Tibial artery (tissue), 4 donors: Measurements from ENCODE around the gene SSH3.
A peak's percentile ranks its signal among the peaks of the same experiment; 100 is the strongest.

Experiments used
- DNase-seq, 2 donors: peaks; one replicate each; pipeline ENCODE4 v3.0.0-alpha.2; 2019
- H3K27ac ChIP-seq, 2 donors: fragments of 200-600 bp; sonication (generic) in 1 of 2; 1 replicate in 1 of 2; 2 replicates in 1 of 2; pipeline ENCODE4 v1.5.1; 2018 to 2019; ENCODE audit warnings: mild to moderate bottlenecking in 1 of 2
- H3K27me3 ChIP-seq, 2 donors: fragments of 200-600 bp; sonication (generic) in 1 of 2; one replicate each; pipeline versions ENCODE4 v1.5.1 to v1.6.0; 2016 to 2019
- H3K36me3 ChIP-seq, 3 donors: fragments of 200-600 bp; sonication (generic) in 2 of 3; one replicate each; pipeline ENCODE4 v1.5.1; 2016 to 2019; ENCODE audit warnings: mild to moderate bottlenecking in 2 of 3
- H3K4me1 ChIP-seq, 4 donors: fragments of 200-600 bp; sonication (generic) in 2 of 4; 1 replicate in 3 of 4; 2 replicates in 1 of 4; pipeline ENCODE4 v1.5.1; 2016 to 2019
- H3K4me3 ChIP-seq, 2 donors: fragments of 200-600 bp; sonication (generic) in 1 of 2; 1 replicate in 1 of 2; 2 replicates in 1 of 2; pipeline ENCODE4 v1.5.1; 2018 to 2019; ENCODE audit warnings: mild to moderate bottlenecking in 2 of 2
- H3K9me3 ChIP-seq, 3 donors: fragments of 200-600 bp; sonication (generic) in 1 of 3; one replicate each; pipeline ENCODE4 v1.5.1; 2016 to 2019
- intact Hi-C: fragments of 100-400 bp; cut with DNase I; formaldehyde crosslinking; loops from one replicate; pipeline ENCODE4 v1.15.0; 2023; ENCODE audit warnings: low total_unique reads
- TF ChIP-seq, protein P1 (sequence below), 2 experiments: fragments of 200-600 bp in 1 of 2; fragments of 450-650 bp in 1 of 2; IDR thresholded peaks; one replicate each; pipeline ENCODE4 v1.5.1; 2017 to 2019; ENCODE audit warnings: antibody characterized with exemption in 2 of 2, mild to moderate bottlenecking in 1 of 2, moderate library complexity in 1 of 2

Gene SSH3

GRCh38 chr11:67349036-67349435 is 45.7 kb downstream of the SSH3 start:
- TF ChIP-seq, protein P1, sequence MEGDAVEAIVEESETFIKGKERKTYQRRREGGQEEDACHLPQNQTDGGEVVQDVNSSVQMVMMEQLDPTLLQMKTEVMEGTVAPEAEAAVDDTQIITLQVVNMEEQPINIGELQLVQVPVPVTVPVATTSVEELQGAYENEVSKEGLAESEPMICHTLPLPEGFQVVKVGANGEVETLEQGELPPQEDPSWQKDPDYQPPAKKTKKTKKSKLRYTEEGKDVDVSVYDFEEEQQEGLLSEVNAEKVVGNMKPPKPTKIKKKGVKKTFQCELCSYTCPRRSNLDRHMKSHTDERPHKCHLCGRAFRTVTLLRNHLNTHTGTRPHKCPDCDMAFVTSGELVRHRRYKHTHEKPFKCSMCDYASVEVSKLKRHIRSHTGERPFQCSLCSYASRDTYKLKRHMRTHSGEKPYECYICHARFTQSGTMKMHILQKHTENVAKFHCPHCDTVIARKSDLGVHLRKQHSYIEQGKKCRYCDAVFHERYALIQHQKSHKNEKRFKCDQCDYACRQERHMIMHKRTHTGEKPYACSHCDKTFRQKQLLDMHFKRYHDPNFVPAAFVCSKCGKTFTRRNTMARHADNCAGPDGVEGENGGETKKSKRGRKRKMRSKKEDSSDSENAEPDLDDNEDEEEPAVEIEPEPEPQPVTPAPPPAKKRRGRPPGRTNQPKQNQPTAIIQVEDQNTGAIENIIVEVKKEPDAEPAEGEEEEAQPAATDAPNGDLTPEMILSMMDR (IDR thresholded peaks at IDR 0.05), result no peak
- H3K36me3 ChIP-seq, result no peaks in the 10 kb centered on the region
- H3K27ac ChIP-seq, result peak overlapping the region in 1 of 2 donors; percentile 22
- no peak overlapping the region for H3K4me3 ChIP-seq
- intact Hi-C loops, result loop anchor here (2.0 kb wide), 1 partner anchor 34 kb away; no protein-coding TSS in a partner anchor
- DNase-seq, result no peak
- H3K27me3 ChIP-seq, result no peaks in the 10 kb centered on the region
- H3K4me1 ChIP-seq, result peaks cover 0 to 43% (median 25%) of the 10 kb centered on the region in 4 donors
- no peaks in the 10 kb centered on the region for H3K9me3 ChIP-seq

DNA sequence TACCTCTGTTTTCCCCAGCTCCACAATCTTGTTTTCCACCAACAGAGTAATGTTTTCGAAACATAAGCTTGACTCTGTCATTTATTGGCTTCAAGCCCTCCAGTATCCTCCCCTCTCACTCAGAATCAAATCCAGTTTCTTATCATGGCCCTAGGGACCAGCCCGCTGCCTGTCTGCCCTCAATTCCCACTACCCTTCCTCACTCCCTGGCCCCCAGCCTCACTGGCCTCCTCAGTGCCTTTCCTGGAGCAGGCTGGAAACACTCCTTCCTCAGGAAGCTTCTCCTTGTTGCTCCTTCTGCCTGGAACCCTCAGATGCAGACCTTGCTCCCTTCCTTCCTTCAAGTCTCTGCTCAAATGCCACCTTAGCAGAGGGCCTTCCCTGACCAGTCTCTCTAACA is 46.1 kb downstream of the SSH3 start:
- H3K4me1 ChIP-seq, result peaks cover 0 to 47% (median 30%) of the 10 kb centered on the region in 4 donors

GRCh38 chr11:67349928-67350465 is 46.7 kb downstream of the SSH3 start:
- intact Hi-C loops, result loop anchor here (2.0 to 5.0 kb wide), 2 partner anchors 33 to 157 kb away; partner anchors contain the start of genes CDK2AP2 and PITPNM1
- H3K27me3 ChIP-seq, result no peaks in the 10 kb centered on the region
- no peak overlapping the region for H3K4me3 ChIP-seq
- H3K9me3 ChIP-seq, result no peaks in the 10 kb centered on the region
- TF ChIP-seq, protein P1 (IDR thresholded peaks at IDR 0.05), result no peak
- peaks cover 2 to 53% (median 34%) of the 10 kb centered on the region in 4 donors for H3K4me1 ChIP-seq
- H3K36me3 ChIP-seq, result no peaks in the 10 kb centered on the region
- H3K27ac ChIP-seq, result peak overlapping the region in 1 of 2 donors; percentile 22
- peak in 1 of 2 donors; percentile 56 for DNase-seq

More for the DNA sequence above, 46.1 kb downstream of the SSH3 start:
- Histone ChIP-seq H3K27me3 (no peaks in the 10 kb centered on the region), H3K9me3 (no peaks in the 10 kb centered on the region), H3K36me3 (no peaks in the 10 kb centered on the region), H3K27ac (peak overlapping the region in 1 of 2 donors; percentile 22), H3K4me3 (no peak overlapping the region)
- TF ChIP-seq, protein P1 (IDR thresholded peaks at IDR 0.05), result no peak
- DNase-seq, result peak in 1 of 2 donors; percentile 53
- intact Hi-C loops, result loop anchor here (2.0 kb wide), 1 partner anchor 33 kb away; no protein-coding TSS in a partner anchor

DNA sequence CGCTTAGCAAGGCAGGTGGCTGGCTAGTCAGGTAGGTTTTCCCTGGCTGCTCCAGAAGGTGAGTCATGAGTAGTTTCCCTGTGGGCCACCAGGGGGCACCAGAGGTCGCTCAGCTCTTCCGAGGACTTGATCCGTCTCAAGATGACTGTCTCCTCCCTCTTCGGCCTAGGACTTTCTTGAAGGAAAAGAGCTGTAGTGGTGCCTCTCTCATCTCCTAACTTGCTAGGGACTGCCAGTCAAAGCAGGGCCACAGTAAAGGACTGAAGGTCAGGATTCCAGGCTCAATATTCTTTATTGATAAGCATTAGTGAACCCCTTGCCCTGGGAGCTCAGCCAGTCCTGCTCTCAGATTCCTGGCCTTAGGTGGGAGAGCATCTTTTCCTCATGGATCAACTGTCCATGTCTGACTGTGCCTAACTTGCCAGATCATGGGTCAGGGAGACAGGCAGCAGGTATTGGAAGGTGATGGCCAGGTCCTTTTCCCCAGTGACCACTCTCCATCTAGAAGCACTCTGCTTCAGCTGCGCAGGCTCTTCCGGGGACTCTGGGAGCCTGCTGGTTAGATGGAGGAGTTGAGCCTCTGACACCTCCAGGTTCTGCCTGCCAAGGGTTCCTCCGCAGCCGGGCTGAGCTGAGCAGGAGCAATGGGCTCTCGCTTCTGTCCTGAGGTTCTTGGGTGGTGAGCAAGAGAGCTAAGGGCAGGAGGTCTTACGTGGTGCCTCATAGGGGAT is 48.1 kb downstream of the SSH3 start:
- Histone ChIP-seq H3K9me3 (no peaks in the 10 kb centered on the region), H3K36me3 (no peaks in the 10 kb centered on the region), H3K27me3 (no peaks in the 10 kb centered on the region), H3K4me3 (peak overlapping the region; percentile 65 to 85), H3K27ac (peak overlapping the region; percentile 96 to 97), H3K4me1 (peaks cover 8 to 56% (median 49%) of the 10 kb centered on the region in 4 donors)
- peak in 1 of 2 donors; percentile 41 for DNase-seq
- intact Hi-C loops, result loop anchor here (5.0 kb wide), 1 partner anchor 156 kb away; the partner anchor contains the start of genes CDK2AP2 and PITPNM1
- TF ChIP-seq, protein P1 (IDR thresholded peaks at IDR 0.05), result peak; percentile 90 to 97

DNA sequence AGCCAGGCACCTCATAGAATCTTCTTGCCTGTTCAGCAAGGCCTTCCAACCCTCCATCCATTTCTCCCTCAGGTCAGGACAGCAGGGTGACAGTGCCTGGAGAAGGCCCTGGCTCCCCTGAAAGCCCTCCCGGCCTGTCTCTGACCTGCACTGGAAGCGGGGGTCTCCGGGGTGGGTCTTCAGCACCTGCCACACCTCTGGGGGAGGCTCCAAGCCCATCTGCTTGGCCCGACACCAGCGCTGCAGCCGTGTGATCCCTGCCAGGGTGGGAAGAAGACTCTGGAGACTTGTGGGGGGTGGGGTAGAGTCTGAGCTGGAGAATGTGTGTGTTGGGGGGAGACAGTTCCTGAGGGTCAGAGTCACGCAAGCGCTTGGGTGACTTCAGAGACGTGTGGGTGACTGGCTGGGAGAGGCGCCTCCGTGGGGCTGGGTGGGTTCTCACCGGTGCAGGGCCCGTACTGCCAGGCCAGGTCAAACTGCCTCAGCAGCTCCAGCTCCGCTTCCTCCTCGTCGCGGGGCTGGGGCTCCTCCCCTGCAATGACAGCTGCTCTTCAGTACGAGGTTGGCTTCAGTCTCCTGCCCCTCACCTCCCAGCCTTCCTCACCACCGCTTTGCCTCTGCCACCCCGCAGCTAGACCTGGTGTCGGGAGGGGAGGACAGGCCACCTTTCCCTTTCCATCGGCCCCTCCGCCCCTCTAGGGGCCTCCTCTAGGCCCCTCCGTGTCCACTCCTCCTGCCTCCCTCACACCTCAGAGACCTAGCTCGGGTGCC is 49.4 kb downstream of the SSH3 start:
- H3K27ac ChIP-seq, result peak overlapping the region; percentile 96 to 97
- TF ChIP-seq, protein P1 (IDR thresholded peaks at IDR 0.05), result no peak
- no peaks in the 10 kb centered on the region for H3K27me3 ChIP-seq
- H3K4me1 ChIP-seq, result peaks cover 8 to 65% (median 60%) of the 10 kb centered on the region in 4 donors
- peak overlapping the region; percentile 65 to 85 for H3K4me3 ChIP-seq
- peak in 1 of 2 donors; percentile 78 for DNase-seq
- H3K36me3 ChIP-seq, result no peaks in the 10 kb centered on the region
- H3K9me3 ChIP-seq, result no peaks in the 10 kb centered on the region
- intact Hi-C loops, result loop anchor here (5.0 kb wide), 1 partner anchor 155 kb away; the partner anchor contains the start of genes CDK2AP2 and PITPNM1
